NT2/D1 (cell line): ENCODE data around the gene ABCC4.

Source experiments
- DNase-seq: peaks from one replicate; pipeline ENCODE4 v3.0.0-alpha.2; 2011; ENCODE audit warnings: low read depth, low spot score
- H3K27me3 ChIP-seq: 2 replicates; pipeline ENCODE4 v1.6.0; 2011; ENCODE audit warnings: mild to moderate bottlenecking; ENCODE audit not compliant: insufficient read length, insufficient read depth
- H3K36me3 ChIP-seq: 2 replicates; pipeline ENCODE4 v1.6.1; 2011; ENCODE audit warnings: mild to moderate bottlenecking, low read length, mixed read lengths; ENCODE audit not compliant: insufficient read depth, insufficient read length
- H3K4me1 ChIP-seq: 2 replicates; pipeline ENCODE4 v1.5.1; 2011; ENCODE audit not compliant: insufficient read depth, insufficient read length
- H3K4me3 ChIP-seq: 2 replicates; pipeline ENCODE4 v1.5.1; 2011; ENCODE audit warnings: low read depth; ENCODE audit not compliant: insufficient read length
- H3K9ac ChIP-seq: 2 replicates; pipeline ENCODE4 v1.6.0; 2011; ENCODE audit warnings: low read depth; ENCODE audit not compliant: insufficient read length
- H3K9me3 ChIP-seq: 2 replicates; pipeline ENCODE4 v1.5.1; 2011; ENCODE audit warnings: mild to moderate bottlenecking, low read length; ENCODE audit not compliant: insufficient read depth
- SUZ12 ChIP-seq: IDR thresholded peaks from 2 replicates; pipeline ENCODE4 v1.6.1; 2011; ENCODE audit not compliant: insufficient read length, insufficient read depth; ENCODE audit errors: extremely low read depth
- YY1 ChIP-seq: IDR thresholded peaks from 2 replicates; pipeline ENCODE4 v1.6.1; 2011; ENCODE audit not compliant: insufficient read length, insufficient read depth
- ZNF274 ChIP-seq: IDR thresholded peaks from 2 replicates; pipeline ENCODE4 v1.6.1; 2011; ENCODE audit warnings: mild to moderate bottlenecking, low read depth, low read length

The ABCC4 gene

DNA sequence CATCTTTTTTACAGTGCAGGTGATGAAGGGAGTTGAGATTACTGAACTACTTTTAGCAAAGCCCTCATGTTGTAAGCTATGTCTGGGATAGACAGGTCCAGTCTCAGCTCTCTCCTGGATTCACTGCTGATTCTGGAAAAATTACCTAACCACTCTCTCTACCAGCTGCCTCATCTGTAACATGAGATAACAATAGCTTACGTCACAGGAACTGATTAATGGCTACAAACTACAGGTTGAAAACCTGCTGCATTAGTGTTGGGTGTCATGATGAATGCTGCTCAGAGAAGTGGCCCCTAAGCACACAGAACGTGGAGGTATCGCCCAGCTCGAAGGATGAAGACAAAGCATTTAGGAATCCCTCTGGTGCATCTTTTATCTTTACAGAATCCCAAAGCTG, 277.8 kb downstream of the ABCC4 start:
- H3K9ac ChIP-seq = no peak overlapping the region
- no peak overlapping the region for H3K4me3 ChIP-seq
- no peaks in the 10 kb centered on the region for H3K4me1 ChIP-seq
- no peaks in the 10 kb centered on the region for H3K9me3 ChIP-seq
- H3K27me3 ChIP-seq = no peaks in the 10 kb centered on the region
- no peak for TF ChIP-seq ZNF274
- TF ChIP-seq SUZ12 = no peak
- no peak for TF ChIP-seq YY1
- no peak for DNase-seq
- H3K36me3 ChIP-seq = no peaks in the 10 kb centered on the region

DNA sequence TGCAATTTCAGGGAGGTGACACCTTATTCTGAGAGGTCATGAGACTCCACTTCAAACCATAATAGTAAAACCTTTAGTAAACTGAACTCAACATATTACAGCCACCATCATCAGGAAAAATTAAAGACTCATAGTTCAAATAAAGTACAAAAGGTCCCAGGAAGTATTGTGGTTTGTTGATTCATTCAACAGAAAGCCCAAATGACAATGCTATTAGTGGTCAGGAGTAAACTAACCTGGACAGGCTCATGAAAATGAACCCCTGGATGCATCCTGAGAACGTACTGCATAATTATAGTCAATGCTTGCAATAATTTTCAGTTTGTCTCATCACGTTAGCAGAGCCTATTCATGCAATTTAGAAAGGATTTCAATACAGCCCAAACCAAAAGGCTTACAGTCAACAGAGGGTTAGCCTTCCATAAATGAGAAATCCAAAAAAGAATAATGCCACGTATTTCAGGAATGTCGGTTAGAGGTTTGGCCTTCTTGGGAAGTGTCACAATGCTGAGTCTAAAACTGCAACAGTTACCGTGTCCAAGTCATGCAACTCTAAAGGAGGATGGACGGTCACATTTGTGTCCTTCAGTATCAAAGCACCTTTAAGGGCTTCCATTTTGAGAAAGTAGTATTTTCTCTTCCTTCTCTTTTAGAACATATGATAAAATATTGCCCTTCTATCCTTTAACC, 280.8 kb downstream of the ABCC4 start:
- H3K4me3 ChIP-seq = no peak overlapping the region
- H3K9me3 ChIP-seq = no peaks in the 10 kb centered on the region
- no peak overlapping the region for H3K9ac ChIP-seq
- no peaks in the 10 kb centered on the region for H3K36me3 ChIP-seq
- no peaks in the 10 kb centered on the region for H3K4me1 ChIP-seq
- no peaks in the 10 kb centered on the region for H3K27me3 ChIP-seq
- TF ChIP-seq YY1 (no peak), SUZ12 (no peak), ZNF274 (no peak)
- DNase-seq = no peak

GRCh38 chr13:95019886-95020285, 281.4 kb downstream of the ABCC4 start:
- no peak overlapping the region for H3K4me3 ChIP-seq
- no peaks in the 10 kb centered on the region for H3K27me3 ChIP-seq
- H3K9ac ChIP-seq = no peak overlapping the region
- DNase-seq = no peak
- H3K9me3 ChIP-seq = no peaks in the 10 kb centered on the region
- H3K36me3 ChIP-seq = no peaks in the 10 kb centered on the region
- no peak for TF ChIP-seq SUZ12
- H3K4me1 ChIP-seq = no peaks in the 10 kb centered on the region

- H3K36me3 ChIP-seq = no peaks in the 10 kb centered on the region
- H3K27me3 ChIP-seq = no peaks in the 10 kb centered on the region
- H3K4me3 ChIP-seq = no peak overlapping the region
- no peak for TF ChIP-seq SUZ12
- TF ChIP-seq YY1 = no peak
- TF ChIP-seq ZNF274 = no peak
- H3K9ac ChIP-seq = no peak overlapping the region
- no peaks in the 10 kb centered on the region for H3K9me3 ChIP-seq
- peaks cover 1% of the 10 kb centered on the region for H3K4me1 ChIP-seq
- DNase-seq = no peak
These were observed 293.9 kb downstream of the ABCC4 start for GRCh38 chr13:95007322-95007721.

GRCh38 chr13:95005300-95005699, 296.0 kb downstream of the ABCC4 start:
- no peaks in the 10 kb centered on the region for H3K9me3 ChIP-seq
- no peaks in the 10 kb centered on the region for H3K27me3 ChIP-seq
- peaks cover 3% of the 10 kb centered on the region for H3K4me1 ChIP-seq
- no peak for DNase-seq
- TF ChIP-seq YY1 (no peak), ZNF274 (no peak), SUZ12 (no peak)
- H3K36me3 ChIP-seq = no peaks in the 10 kb centered on the region
- H3K4me3 ChIP-seq = no peak overlapping the region
- H3K9ac ChIP-seq = no peak overlapping the region

DNA sequence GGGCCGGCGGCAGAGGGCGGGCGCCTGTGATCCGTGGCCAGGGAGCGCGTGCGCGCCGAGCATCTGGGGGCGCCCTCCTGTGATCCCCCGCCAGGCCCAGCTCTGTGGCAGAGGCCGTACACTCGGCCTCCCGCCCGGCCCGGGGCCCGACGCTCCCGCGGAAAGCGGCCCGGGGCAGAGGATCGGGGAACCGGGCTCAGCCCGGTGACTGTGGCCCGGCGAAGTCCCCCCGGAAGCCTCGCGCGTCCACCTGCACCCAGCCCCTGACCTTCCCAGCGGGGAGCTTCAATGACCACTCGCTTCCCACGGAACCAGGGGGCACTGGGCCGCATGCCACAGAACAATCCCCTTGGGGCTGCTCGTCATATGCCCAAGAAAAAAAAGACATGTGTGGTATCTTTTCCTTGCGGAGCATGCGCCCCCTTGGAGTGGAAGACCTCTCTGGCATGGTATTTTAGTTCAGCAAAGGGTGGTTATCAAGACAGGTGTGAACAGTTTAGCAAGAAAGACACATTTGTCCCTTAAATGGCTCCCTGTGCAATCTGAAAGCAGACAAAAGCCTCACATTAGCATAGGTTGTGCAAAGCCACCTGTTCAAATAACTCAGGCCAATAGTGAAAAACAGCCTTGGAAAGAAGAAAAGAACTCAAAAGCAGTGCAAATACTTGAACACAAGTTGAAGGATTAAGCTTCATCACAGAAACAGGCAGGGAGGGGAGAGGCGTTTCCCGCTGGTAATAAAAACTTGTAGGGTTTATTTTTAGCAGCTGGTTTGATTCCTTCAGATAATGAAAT, 298.0 kb downstream of the ABCC4 start:
- DNase-seq = no peak
- Histone ChIP-seq H3K9me3 (no peaks in the 10 kb centered on the region), H3K4me1 (peaks cover 3% of the 10 kb centered on the region), H3K36me3 (no peaks in the 10 kb centered on the region), H3K9ac (no peak overlapping the region), H3K4me3 (no peak overlapping the region), H3K27me3 (no peaks in the 10 kb centered on the region)
- TF ChIP-seq SUZ12 (no peak), ZNF274 (no peak), YY1 (no peak)

DNA sequence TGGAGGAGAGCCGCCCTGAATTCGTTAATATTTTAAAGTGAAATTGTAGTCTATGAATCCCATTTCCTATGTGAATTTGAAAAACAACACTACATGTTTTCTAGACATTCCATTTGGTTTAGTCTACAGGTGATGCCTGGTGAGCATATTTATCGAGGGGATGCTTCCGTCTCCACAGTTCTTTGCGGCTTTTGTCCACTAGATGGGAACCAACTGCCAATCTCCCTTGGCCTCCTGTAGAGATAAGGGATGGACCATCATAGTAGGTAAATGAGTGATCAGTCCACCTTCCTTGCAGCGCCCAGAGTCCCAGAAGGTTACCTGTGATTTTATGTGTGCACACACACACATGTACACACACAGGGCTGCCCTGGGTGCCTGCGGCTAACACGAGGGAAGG, 299.1 kb downstream of the ABCC4 start:
- Histone ChIP-seq H3K4me3 (no peak overlapping the region), H3K36me3 (no peaks in the 10 kb centered on the region), H3K9me3 (no peaks in the 10 kb centered on the region), H3K9ac (no peak overlapping the region), H3K27me3 (no peaks in the 10 kb centered on the region), H3K4me1 (peaks cover 3% of the 10 kb centered on the region)
- TF ChIP-seq SUZ12 (no peak), YY1 (no peak), ZNF274 (no peak)
- DNase-seq = no peak

GRCh38 chr13:94999871-95000270, 301.4 kb downstream of the ABCC4 start:
- H3K4me1 ChIP-seq = peaks cover 3% of the 10 kb centered on the region
- no peak for DNase-seq

More at GRCh38 chr13:94999871-95000270, 301.4 kb downstream of the ABCC4 start:
- TF ChIP-seq SUZ12 = no peak
- no peak for TF ChIP-seq ZNF274
- TF ChIP-seq YY1 = no peak
- Histone ChIP-seq H3K27me3 (no peaks in the 10 kb centered on the region), H3K9me3 (no peaks in the 10 kb centered on the region), H3K9ac (no peak overlapping the region), H3K4me3 (no peak overlapping the region), H3K36me3 (no peaks in the 10 kb centered on the region)
